Testis (tissue), 3 donors: ENCODE data around the gene RNF223. TPM values are rescaled to one million over a fixed set of nuclear protein-coding genes. Genes with fewer than 3 reads are reported as not detected.

Source experiments
- DNase-seq: peaks from one replicate; pipeline ENCODE4 v3.0.0-alpha.2; 2019
- H3K27ac ChIP-seq, 2 donors: fragments of 200-600 bp; sonication (generic); one replicate each; pipeline ENCODE4 v1.5.1; 2019
- H3K27me3 ChIP-seq: fragments of 200-600 bp; sonication (generic); one replicate; pipeline ENCODE4 v1.5.1; 2019
- H3K36me3 ChIP-seq: fragments of 200-600 bp; sonication (generic); one replicate; pipeline ENCODE4 v1.5.1; 2017; ENCODE audit warnings: low read depth; ENCODE audit errors: missing control alignments
- H3K4me1 ChIP-seq: fragments of 200-600 bp; sonication (generic); one replicate; pipeline ENCODE4 v1.5.1; 2019
- H3K4me3 ChIP-seq, 2 donors: fragments of 200-600 bp; sonication (generic); one replicate each; pipeline ENCODE4 v1.5.1; 2017 to 2019
- H3K9me3 ChIP-seq: fragments of 200-600 bp; sonication (generic); one replicate; pipeline ENCODE4 v1.5.1; 2017
- POLR2A ChIP-seq: fragments of 450-650 bp; IDR thresholded peaks from one replicate; pipeline ENCODE4 v1.6.1; 2017; ENCODE audit warnings: antibody characterized with exemption, mild to moderate bottlenecking, moderate library complexity
- WGBS, 2 donors: methylation state at CpG; one replicate each; pipeline ENCODE4 v1.1.5; 2018; 5-methylcytosine and 5-hydroxymethylcytosine counted together
- intact Hi-C: fragments of 100-400 bp; cut with DNase I; formaldehyde crosslinking; loops from one replicate; pipeline ENCODE4 v1.15.1; 2023; ENCODE audit warnings: low total_unique reads
- polyA plus RNA-seq: library from polyadenylated mRNA; stranded (reverse); fragments of 350-450 nt; fragmentation: Illumina TruSeq; extraction: RNeasy Lipid Tissue Mini Kit (QIAGEN cat#74804); gene quantifications from one replicate; pipeline ENCODE4 v1.2.3, GENCODE V29; 2014; ENCODE audit warnings: low read depth, low replicate concordance; ENCODE audit not compliant: insufficient read depth
- total RNA-seq, 2 donors: library from RNA; depleted of rRNA; stranded (reverse); fragments of >200 nt; gene quantifications; one replicate each; pipeline ENCODE4 v1.2.3, GENCODE V29; 2016
- TF ChIP-seq, protein P1 (sequence below), 3 experiments: fragments of 450-650 bp in 2 of 3; fragments of 200-600 bp in 1 of 3; sonication (generic) in 1 of 3; IDR thresholded peaks; one replicate each; pipeline ENCODE4 v1.5.1; 2016 to 2019; ENCODE audit warnings: antibody characterized with exemption in 3 of 3, mild to moderate bottlenecking in 2 of 3, moderate library complexity in 1 of 3

Gene RNF223
- total and polyA plus RNA-seq, 3 donors from 2014 or later = 0.19 to 0.31 TPM; not detected in 1

DNA sequence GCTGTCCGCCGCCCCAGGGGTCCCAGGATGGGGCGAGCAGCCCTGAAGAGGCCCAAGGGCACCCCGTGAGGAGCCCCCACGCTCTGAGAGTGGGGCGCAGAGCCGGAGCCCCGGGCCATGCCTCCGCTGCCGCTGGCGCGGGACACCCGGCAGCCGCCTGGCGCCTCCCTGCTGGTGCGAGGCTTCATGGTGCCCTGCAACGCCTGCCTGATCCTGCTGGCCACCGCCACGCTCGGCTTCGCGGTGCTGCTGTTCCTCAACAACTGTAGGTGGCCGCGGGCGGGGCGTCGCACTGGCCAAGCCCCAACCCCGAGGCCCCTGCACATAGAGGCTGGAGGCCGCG, 39.7 kb downstream of the RNF223 start:
- H3K9me3 ChIP-seq = no peaks in the 10 kb centered on the region
- WGBS, 2 donors = 50% methylated on average over 30 of the region's 30 CpGs; no CpG with 5 or more reads in 1 of the 2 donors
- no peak overlapping the region for H3K27ac ChIP-seq
- no peaks in the 10 kb centered on the region for H3K27me3 ChIP-seq
- no peak for DNase-seq
- TF ChIP-seq, protein P1, sequence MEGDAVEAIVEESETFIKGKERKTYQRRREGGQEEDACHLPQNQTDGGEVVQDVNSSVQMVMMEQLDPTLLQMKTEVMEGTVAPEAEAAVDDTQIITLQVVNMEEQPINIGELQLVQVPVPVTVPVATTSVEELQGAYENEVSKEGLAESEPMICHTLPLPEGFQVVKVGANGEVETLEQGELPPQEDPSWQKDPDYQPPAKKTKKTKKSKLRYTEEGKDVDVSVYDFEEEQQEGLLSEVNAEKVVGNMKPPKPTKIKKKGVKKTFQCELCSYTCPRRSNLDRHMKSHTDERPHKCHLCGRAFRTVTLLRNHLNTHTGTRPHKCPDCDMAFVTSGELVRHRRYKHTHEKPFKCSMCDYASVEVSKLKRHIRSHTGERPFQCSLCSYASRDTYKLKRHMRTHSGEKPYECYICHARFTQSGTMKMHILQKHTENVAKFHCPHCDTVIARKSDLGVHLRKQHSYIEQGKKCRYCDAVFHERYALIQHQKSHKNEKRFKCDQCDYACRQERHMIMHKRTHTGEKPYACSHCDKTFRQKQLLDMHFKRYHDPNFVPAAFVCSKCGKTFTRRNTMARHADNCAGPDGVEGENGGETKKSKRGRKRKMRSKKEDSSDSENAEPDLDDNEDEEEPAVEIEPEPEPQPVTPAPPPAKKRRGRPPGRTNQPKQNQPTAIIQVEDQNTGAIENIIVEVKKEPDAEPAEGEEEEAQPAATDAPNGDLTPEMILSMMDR (IDR thresholded peaks at IDR 0.05) = no peak
- TF ChIP-seq POLR2A = no peak
- H3K36me3 ChIP-seq = no peaks in the 10 kb centered on the region
- intact Hi-C loops = no loop called here
- peaks cover 14% of the 10 kb centered on the region for H3K4me1 ChIP-seq
- peak overlapping the region in 1 of 2 donors; percentile 17 for H3K4me3 ChIP-seq

DNA sequence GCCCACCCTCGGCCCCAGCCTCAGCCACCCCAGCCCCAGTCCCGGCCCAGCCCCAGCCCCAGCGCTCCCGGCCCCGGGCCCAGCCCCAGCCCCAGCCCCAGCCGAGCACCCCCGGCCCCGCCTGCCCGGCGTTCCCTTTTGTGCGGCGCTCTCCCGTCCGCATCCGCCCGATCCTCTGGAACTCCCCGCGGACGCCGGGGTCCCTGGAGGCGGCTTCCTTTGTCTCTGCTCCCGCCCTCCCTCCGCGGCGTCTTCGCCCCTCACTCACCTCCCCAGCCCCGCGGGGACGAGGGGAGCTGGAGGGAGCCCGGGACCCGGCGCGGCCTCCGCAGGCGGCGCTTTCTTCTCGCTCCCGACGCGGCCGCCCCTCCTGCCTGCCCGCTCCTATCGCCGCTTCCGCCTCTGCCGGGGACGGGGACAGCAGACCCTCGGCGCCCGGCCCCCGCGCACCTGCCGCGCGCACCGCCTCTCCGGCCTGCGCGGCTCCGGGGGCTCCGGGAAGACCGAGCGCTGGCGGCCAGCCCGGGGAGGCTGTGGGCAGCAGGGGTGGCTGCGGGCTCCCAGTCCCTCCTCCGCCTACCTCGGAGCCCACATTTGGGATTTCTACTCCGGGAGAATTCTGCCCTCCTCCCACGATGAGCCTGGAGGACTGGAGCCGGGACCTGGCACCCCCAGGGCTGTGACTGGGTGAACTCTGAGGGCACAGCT, 40.2 kb downstream of the RNF223 start:
- TF ChIP-seq, protein P1 (IDR thresholded peaks at IDR 0.05) = no peak
- TF ChIP-seq POLR2A = no peak
- H3K36me3 ChIP-seq = no peaks in the 10 kb centered on the region
- intact Hi-C loops = no loop called here
- no peak for DNase-seq
- H3K4me3 ChIP-seq = peak overlapping the region; percentile 17 to 43
- 0 to 10% methylated on average over 3 to 57 of the region's 71 CpGs for WGBS, 2 donors
- H3K9me3 ChIP-seq = no peaks in the 10 kb centered on the region
- no peaks in the 10 kb centered on the region for H3K27me3 ChIP-seq
- no peak overlapping the region for H3K27ac ChIP-seq
- peaks cover 14% of the 10 kb centered on the region for H3K4me1 ChIP-seq

DNA sequence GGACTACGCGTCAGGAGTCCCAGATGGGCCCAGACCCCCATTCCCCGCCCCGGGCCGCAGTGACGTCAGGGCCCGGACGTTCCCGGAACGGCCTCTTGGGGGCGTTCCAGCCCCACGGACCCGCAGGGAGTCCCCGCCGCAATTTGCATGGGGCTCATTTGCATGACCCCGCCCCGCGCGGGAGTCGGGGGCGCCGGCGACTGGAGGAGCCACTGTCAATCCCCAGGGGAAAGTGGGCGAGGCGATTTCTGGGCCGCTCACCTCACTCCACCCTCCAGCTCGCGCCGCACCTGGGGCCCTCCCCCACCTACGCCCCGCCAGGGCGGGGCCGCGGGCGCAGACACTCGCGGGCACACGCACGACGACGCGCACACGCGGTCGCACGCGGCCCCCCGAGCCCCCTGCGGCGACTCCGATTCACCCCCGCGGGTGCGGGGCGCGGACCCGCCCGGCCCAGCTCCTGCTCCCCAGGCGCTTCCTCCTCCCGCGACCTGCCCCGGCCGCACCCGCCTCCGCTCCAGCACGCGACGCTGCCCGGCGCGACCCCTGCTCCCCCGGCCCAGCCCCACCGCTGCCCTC, 41.0 kb downstream of the RNF223 start:
- H3K27ac ChIP-seq = no peak overlapping the region
- intact Hi-C loops = no loop called here
- H3K9me3 ChIP-seq = no peaks in the 10 kb centered on the region
- DNase-seq = peak; percentile 90
- peaks cover 14% of the 10 kb centered on the region for H3K4me1 ChIP-seq
- peak overlapping the region; percentile 20 to 43 for H3K4me3 ChIP-seq
- H3K27me3 ChIP-seq = no peaks in the 10 kb centered on the region
- no peak for TF ChIP-seq POLR2A
- TF ChIP-seq, protein P1 (IDR thresholded peaks at IDR 0.05) = peak; percentile 53 to 72 (median 65)
- H3K36me3 ChIP-seq = no peaks in the 10 kb centered on the region
- 0 to 2% methylated on average over 36 to 73 of the region's 73 CpGs for WGBS, 2 donors

DNA sequence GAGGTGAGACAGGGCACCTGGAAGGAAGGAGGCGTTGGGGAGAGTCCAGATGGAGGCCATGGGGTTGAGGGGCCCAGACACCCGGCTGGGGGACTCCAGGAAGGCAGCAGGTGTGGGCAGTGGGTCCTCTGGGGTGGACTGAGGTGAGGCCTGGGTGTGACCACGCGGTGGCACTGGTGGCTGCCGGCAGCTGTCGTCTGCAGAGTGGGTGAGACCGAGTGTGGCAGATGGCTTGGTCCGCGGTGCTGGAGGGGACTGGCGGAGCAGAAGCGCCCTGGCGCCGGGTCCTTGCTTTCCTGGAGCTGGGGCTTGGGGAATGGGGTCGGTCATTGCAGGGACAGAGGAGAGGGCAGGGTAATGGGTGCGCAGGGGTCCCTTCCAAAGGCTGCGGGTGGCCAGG, 41.7 kb downstream of the RNF223 start:
- no peaks in the 10 kb centered on the region for H3K27me3 ChIP-seq
- intact Hi-C loops = no loop called here
- peaks cover 14% of the 10 kb centered on the region for H3K4me1 ChIP-seq
- peak overlapping the region in 1 of 2 donors; percentile 20 for H3K4me3 ChIP-seq
- peak; percentile 49 for DNase-seq
- 37 to 45% methylated on average over 14 to 16 of the region's 16 CpGs for WGBS, 2 donors
- no peaks in the 10 kb centered on the region for H3K9me3 ChIP-seq
- H3K27ac ChIP-seq = no peak overlapping the region
- H3K36me3 ChIP-seq = no peaks in the 10 kb centered on the region
- TF ChIP-seq POLR2A = no peak
- TF ChIP-seq, protein P1 (IDR thresholded peaks at IDR 0.05) = no peak
